CD4-positive, alpha-beta T cell treated with Interleukin-15 for 1 hour (primary cell): Measurements from ENCODE around the gene JTB.
A peak's percentile ranks its signal among the peaks of the same experiment; 100 is the strongest.
"Not testable (repeated sequence)": the region's sequence is repeated elsewhere in the genome, so short reads cannot be mapped to it uniquely, and the experiment has no call there.

Experiments used
- DNase-seq: peaks from one replicate; pipeline ENCODE4 v3.0.0-alpha.2; 2020

Gene JTB

DNA sequence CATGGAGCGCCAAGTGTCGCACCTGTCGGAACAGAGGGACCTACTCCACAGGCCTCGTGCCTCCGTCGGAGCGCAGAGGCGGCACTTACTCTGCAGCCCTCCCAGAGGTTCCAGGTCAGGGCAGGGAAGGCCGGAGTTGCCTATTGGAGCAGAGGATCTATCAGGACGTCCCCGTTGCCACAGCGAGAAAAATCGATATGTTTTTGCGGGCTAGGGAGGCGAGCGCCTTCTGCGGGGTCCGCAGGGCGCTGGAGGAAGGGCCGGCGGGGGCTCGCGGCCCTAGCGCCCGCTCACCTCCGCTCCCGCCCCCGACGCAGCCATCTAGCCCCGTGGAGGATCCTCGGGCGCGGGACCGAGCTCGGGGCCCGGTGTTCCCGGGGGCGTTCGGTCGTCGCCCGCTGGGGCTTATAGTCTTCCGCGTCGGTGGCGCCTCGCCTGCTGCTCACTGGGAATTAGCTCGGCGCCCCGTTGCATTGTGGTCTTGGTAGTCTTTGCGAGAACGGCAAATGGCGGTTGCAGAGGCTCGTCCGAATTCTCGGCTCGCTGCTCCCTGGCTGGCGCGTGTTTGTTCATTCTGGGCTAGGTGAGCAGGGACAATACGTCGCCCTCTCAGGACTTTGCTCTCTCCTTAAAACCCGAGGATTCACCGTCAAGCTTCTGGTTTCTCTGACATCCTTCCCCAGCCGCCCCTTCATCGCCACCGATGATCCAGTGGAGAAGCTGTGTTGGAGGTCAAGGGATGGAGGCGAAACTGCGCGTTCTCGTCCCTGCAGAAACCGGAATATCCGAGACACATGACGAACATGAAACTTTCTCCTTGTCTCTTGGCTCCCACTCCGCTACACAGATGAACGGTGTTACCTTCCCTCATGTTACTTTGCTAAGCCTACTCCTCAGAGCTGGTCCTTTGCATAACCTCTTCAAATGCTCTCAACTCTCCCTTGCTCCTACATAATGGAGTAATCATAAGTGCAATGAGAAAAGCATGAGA lies at the start of gene JTB:
TSS of gene JTB (minus strand) at position 425 of the 991 bp plus-strand sequence. CDS start at position 3, 422 bp downstream.
- peak; percentile 81 for DNase-seq

DNA sequence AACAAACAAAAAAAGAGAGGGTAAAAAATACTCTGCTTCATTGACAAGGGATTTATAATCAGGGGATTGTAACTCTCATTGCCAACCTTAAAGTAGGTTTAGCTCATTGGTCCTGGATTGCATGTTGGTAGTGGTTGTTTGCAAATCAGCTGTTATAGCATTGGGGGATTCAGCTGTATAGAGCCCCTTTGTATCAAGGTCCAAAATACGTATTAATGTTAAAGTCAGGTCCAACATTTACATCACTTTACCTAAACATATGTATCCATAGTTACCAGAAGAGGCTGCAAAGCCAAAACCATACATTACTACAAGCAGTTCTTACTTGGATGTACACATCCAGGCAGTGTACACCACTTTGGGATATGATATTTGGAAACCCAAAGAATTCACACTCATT lies 42.5 kb upstream of the JTB start:
- DNase-seq, result no peak

DNA sequence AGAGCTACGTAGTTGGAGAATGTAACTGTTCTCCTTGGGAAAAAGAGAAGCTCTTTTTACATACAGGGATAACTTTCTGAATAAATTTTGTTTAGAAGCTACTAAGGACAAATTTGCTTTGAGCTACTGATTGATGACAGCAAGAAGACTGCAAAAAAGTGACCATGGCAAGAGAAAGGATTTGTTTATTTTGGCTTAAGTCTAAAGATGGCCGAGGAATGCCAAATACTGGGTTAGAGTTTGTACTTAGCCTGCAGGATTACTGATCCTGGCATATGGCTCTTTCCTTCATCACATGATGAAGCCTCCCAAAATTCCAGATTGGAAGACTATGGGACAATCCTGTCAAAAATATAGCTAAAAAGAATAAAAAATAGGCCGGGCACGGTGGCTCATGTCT lies 41.8 kb upstream of the JTB start:
- no peak for DNase-seq

DNA sequence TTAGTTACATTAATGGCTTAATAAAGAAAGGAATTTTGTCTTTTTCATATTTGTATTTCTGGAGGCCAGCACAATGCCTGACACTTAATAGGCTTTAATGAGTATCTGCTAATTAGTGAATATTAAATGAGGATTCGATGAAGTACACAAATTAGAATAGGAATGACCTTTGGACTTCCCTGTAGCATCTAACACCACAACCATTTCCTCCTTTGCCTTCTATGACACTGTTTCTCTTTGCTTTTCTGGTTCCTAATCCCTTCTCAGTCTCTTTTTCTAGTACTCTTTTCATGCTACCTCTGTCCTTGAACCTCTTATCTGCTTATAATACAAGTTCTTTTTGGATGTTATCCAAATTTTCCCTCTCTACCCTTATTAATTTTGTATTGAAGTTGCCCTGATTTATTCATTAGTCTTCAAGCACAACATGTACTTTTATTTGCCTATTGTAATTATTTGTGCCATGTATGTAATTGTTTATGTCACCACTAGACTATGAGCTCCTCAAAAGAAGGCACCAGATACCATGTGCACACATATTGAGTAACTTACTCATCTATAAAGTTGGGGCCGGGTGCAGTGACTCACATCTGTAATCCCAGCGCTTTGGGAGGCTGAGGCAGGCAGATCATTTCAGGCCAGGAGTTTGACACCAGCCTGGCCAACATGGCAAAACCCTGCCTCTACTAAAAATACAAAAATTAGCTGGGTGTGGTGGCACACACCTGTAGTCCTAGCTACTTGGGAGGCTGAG lies 36.9 kb upstream of the JTB start:
- no peak for DNase-seq

DNA sequence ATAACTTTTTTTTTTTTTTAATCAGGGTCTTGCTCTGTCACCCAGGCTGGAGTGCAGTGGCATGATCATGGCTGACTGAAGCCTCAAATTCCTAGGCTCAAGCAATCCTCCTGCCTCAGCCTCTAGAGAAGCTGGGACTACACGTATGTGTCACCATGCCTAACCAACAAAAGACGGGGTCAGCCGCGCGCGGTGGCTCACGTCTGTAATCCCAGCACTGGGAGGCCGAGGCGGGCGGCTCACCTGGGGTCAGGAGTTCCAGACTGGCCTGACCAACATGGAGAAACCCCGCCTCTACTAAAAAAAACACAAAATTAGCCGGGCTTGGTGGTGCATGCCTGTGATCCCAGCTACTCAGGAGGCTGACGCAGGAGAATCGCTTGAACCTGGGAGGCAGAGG lies 35.1 kb upstream of the JTB start:
- DNase-seq, result not testable (repeated sequence)

DNA sequence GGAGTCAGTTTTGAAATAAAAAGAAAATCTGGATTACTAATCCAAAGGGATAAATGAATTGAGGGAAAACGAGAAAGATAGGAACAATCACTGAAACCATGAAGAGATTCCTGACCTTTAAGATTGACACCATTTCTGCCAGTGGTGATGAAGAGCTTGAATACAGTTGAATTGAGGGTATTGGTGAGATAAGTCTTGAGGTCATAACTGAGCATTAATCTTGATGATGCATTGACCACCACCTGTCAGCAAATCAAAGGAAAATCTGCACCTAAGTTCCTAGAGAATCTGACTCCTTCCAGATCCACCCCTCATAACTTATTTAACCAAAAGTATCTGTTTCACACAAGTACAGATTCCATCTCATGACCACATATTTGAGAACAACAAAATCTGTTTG lies 34.7 kb upstream of the JTB start:
- DNase-seq, result no peak

DNA sequence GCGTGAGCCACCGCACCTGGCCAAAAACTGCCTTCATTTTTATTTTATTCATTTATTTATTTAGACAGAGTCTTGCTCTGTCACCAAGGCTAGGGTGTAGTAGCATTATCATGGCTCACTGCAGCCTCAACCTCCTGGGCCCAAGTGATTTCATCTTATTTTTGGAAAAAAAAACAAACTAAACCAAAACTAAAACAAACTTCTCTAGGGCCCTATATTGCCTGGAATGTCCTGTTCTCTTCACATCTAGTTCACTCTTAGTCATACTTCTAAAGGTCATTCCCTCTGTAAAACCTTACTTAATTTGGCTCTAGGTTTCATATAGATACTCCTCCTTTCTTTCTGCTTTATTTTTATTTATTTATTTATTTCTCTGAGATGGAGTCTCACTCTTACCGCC lies 28.7 kb upstream of the JTB start:
- no peak for DNase-seq

DNA sequence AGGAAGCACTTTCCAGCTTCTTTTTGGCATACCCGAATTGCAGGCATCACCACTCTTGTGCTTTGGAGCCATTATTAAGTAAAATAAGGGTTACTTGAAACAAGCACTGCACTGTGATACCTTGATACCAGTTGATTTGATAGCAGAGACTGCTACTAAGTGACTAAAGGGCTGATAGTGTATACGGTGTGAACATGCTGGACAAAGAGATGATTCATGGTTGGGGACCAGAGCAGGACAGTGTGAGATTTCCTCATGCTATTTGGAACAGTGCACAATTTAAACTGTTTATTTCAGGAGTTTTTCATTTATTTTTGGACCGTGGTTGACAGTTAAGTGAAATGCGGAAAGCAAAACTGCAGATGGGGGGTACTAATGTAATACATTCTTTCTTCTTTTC lies 22.9 kb upstream of the JTB start:
- no peak for DNase-seq

DNA sequence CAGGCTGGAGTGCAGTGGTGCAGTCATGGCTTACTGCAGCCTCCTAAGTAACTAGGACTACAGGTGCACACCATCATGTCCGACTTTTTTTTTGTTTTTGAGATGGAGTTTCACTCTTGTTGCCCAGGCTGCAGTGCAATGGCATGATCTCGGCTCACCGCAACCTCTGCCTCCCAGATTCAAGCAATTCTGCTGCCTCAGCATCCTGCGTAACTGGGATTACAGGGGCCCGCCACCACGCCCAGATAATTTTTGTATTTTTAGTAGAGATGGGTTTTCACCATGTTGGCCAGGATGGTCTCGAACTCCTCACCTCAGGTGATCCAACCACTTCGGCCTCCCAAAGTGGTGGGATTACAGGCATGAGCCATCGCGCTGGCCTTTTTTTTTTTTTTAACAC lies 19.4 kb upstream of the JTB start:
- not testable (repeated sequence) for DNase-seq

DNA sequence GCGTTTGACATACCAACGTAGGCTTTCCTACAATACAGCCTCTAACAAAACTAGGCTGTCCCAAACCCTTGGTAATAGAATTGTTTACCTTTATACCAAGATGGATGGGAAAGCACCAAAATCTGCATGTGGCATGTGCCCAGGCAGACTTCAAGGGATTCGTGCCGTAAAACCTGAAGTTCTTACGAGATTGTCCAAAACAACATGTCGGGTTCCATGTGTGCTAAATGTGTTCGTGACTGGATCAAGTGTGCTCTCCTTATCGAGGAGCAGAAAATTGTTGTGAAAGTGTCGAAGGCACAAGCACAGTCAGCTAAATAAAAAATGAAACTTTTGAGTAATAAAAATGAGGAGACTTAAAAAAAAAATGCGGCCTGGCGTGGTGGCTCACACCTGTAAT lies 18.2 kb upstream of the JTB start:
- no peak for DNase-seq

DNA sequence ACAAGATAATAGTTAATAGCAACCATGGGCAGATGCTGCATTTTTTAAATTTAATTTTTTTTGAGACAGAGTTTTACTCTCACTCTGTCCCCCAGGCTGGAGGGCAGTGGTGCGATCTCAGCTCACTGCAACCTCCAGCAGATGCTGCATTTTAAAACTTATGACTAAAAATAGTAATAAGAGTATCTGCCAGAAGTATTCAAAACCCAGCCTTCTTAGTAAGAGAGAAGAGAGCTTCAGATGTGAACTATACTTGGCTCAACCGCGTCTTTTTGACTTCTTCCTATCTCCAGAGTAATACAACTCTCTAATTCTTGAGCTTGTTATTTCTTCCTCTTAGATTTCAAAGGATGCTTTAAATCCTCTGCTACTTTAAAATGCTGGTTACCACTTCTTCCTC lies 17.7 kb upstream of the JTB start:
- no peak for DNase-seq

DNA sequence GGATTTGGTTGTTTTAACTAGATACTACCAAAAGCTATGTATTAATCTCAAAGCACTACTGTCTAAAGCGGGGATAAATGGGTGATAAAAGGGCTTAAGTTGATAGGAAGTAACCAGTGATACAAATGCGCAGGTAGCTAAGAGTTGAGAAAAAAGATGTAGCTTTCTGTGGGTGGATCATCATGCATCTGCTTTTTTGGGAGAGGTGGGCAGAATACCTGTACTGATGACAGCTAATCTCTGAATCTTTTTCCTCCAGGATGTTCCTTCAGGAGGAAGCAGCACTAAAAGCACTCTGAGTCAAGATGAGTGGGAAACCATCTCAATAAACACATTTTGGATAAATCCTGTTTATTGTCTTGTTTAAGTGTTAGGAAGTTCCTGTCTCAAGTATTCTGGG lies 14.3 kb upstream of the JTB start:
- no peak for DNase-seq

DNA sequence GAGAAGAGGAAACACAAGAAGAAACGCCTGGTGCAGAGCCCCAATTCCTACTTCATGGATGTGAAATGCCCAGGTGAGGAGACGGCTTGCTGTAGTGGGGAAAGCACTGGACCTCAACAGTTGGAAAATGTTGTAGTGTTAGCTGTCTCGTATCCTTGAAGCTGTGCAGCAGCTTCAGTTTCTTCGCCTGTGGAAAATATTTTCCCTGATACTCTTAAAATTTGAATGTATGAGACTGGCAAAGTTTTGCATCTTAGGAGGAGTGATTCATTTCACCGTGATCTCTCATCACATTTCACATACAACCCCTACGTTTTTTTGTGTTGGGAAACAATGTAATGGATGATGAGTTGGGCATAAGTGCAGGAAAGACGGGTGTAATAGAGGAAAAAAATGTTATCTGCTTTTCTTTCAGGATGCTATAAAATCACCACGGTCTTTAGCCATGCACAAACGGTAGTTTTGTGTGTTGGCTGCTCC lies 13.7 kb upstream of the JTB start:
- no peak for DNase-seq

DNA sequence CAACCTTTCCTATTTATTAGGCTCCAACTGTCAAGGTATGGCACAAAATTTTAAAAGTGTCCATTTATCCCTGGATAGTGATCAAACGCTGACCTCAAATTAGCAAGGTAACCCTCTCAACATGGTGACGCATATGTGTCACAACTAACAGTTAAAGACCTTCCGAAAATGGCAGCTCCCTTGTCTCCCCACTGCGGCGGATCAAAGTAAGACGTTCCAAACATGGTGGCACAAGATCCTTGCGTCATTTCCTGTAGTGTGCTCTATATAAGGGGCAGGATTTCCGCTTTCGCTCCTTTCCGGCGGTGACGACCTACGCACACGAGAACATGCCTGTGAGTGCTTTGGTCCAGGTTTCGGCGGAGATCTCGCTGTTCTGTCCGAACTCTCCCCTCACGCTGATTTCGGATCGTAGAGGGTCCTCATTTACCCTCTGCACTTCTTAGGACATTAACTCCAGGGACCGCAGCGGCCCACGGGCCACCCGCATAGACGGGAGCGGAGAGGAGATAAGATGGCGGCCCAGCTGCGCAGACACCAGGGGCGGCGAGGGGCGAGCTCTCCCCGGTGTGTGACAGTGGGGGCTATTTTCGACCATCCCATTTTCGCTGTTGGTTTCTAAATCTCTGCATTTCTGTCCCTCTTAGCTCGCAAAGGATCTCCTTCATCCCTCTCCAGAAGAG lies 13.1 kb upstream of the JTB start, which contains the start of gene RPS27:
TSS of gene RPS27 (plus strand) at position 295 of the 683 bp plus-strand sequence. CDS start at position 330, 35 bp downstream.
- DNase-seq, result peak; percentile 97

DNA sequence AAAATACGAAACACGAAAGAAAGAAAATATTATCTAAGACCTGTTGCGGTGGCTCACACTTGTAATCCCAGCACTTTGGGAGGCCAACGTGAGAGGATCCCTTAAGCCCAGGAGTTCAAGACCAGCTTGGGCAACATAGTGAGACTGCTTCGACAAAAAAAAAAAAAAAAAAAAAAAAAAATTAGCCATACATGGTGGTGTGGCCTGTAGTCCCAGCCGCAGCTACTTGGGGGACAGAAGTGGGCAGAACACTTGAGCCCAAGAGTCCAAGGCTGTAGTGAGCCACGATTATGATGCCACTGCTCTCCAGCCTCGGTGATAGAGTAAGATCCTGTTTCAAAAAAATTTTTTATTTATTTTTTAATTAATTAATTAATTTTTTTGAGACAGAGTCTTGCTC lies 10.1 kb upstream of the JTB start:
- no peak for DNase-seq

DNA sequence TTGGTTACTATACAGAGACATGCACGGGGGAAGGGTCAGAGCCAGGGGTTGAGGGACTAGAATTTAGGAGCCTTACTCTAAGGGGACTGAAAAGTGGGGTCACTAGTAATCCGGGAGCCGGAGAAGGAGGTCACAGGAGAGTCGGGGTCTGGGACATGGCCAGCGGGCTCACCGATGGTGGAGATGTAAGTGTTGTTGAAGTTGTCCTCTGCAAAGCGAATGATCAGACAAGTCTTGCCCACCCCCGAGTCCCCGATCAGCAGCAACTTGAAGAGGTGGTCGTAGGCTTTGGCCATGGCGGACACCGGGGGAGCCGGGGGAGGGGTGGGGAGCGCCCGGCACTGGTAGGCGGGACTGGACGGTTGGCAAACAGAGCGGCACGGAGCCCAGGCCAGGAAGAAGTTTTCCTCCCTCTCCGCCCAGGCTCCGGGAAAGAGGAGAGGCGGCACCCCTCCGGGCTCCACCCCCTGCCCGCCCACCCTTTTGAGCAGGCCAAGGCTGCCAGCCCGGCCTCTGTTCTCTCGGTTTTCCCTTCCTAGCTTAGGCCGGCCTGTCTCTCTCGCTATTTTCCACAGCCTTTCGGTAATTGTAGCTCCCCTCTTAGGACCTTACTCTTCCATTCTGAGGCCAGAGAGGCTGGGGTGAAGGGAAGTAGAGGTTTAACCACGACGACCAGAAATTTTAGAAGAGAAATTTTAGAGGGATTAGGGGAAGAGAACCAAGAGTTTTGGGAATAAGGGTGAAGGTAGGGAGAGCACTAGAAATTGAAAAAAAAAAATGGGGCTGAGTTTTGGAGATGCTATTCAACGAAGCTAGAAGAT lies 8.7 kb upstream of the JTB start, which contains the start of gene RAB13:
TSS of gene RAB13 (minus strand) at position 399 of the 821 bp plus-strand sequence. CDS start at position 296, 103 bp downstream.
- no peak for DNase-seq

DNA sequence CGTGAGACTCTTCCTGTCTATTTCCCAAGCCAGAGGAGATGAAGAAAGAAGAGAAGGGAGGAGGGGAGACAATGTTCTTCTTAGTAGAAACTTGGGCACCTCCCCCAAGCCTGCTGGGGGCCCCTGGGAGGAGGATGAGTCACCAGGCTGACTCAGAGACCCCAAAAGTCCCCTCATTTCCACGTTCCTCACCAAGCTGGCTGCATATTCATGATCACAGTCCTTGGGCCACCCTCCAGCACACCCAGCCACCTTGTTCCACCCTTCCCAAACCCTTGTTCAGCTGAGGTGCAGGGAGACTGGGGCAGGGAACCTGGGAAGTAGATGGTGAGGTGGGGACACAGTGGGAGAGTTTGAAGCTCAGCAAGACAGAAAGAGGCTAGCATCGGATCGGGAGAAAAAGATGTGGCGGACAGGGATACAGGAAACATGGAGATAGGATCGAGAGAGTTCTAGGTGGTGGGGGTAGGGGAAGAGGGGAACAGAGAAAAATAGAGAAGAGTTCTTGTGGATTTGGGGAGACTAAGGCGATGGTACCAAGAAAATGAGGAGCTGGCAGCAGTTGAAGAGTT lies 8.0 kb upstream of the JTB start:
- peak; percentile 42 for DNase-seq

DNA sequence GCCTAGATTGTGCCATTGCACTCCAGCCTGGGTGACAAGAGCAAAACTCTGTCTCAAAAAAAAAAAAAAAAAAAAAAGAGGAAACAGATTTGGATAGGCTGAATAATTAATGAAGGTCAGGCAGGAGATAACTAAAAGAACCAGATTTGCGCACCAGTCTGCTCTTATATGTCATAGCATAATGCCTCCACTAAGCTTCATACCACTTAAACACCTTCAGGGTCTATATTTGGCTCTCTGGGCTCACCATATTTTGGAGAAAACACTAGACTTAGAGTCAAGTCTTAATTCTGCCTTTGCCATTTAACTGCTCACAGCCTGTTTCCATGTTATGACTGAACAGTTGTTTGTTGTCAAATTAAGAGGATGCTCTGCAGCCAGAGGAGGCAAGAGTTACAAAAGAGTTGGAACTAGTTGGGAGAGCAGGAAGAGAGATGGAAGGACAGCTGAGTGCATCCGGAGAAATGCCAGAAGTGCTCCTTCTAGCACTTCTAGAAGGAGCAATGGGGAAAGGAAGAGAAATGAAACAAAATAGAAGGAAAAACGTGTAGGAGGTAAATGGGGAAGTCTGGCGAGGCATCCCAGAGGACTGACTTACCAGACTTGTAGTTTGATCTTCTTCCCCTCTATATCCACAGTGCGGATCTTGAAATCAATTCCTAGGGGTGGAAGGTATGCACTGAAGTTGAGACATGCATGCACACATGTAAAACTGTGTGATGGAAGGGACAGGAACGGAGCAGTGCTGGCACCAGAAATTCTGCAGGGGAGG lies 6.8 kb upstream of the JTB start:
- DNase-seq, result no peak

DNA sequence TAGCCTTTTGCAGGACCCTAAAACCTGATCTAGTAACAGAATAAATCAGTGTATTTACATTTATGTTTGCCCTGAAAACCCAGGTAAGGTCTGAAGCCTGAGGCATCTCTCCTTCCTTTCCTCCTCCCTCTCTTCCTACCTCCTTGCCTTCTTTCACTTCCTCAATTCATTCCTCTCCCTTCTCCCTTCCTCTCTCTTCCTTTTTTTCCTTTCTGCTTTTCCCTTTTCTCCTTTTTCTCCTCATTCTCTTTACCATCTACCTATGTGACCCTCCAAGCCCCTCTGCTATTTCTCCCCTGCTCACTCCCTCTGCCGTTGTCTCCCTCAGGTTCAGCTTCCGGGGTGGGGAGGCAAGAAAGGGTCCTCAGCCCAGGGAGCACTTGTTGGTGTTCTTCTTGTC lies 4.3 kb upstream of the JTB start:
- not testable (repeated sequence) for DNase-seq

DNA sequence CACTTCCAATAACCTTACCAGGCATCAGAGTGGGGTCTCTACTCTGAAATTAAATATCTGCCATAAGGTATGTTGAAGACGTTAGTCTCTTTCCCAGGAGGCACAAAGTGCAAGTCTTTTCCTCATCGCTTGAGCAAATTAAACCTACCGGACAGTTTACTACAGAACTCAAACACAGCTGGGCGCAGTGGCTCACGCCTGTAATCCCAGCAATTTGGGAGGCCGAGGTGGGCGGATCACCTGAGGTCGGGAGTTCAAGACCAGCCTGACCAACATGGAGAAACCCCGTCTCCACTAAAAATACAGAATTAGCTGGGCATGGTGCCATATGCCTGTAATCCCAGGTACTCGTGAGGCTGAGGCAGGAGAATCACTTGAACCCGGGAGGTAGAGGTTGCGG lies 1.6 kb upstream of the JTB start:
- DNase-seq, result not testable (repeated sequence)
